SK-N-SH (cell line): ENCODE measurements around the gene OR6K3. TPM values are rescaled to one million over a fixed set of nuclear protein-coding genes. Genes with fewer than 3 reads are reported as not detected.

Experiments
- CTCF ChIA-PET: fragments of 300-600, 350-600 bp; formaldehyde crosslinking; extraction: SDS; loops from one replicate; lab custom pipeline; 2021; lab: Yijun Ruan, JAX
- POLR2A ChIA-PET: fragments of 350-600 bp; sonication (Branson Sonifier 250); formaldehyde crosslinking; extraction: SDS; loops from one replicate; lab custom pipeline; 2020; ENCODE audit warnings: antibody characterized with exemption, inconsistent platforms; lab: Yijun Ruan, JAX
- DNase-seq: peaks from one replicate; pipeline ENCODE4 v3.0.0; 2012
- H2AFZ ChIP-seq: fragments of 200-600 bp; sonication (generic); 2 replicates; pipeline ENCODE4 v1.8.1; 2016; ENCODE audit warnings: antibody characterized with exemption, mild to moderate bottlenecking, low read depth
- H3F3A ChIP-seq: fragments of 200-600 bp; sonication (generic); replicated peaks from 2 replicates; pipeline ENCODE3; 2016; ENCODE audit warnings: antibody characterized with exemption, mild to moderate bottlenecking; ENCODE audit not compliant: insufficient read depth
- H3K27ac ChIP-seq, 2 experiments: fragments of 200-500 bp in 1 of 2; fragments of 200-600 bp in 1 of 2; sonication (Bioruptor generic) in 1 of 2; sonication (generic), shearing (Covaris generic) in 1 of 2; 2 replicates each; pipeline versions ENCODE4 v1.5.1 to v1.6.1; 2014 to 2016; ENCODE audit warnings: low read depth in 2 of 2, inconsistent platforms in 1 of 2, low read length in 1 of 2, mild to moderate bottlenecking in 1 of 2, mixed read lengths in 1 of 2
- H3K27me3 ChIP-seq: fragments of 200-600 bp; sonication (generic), shearing (Covaris generic); 2 replicates; pipeline ENCODE4 v1.6.1; 2016; ENCODE audit warnings: mixed run types; ENCODE audit not compliant: insufficient read depth
- H3K36me3 ChIP-seq, 2 experiments: fragments of 200-500 bp in 1 of 2; fragments of 200-600 bp in 1 of 2; sonication (Bioruptor generic) in 1 of 2; sonication (generic) in 1 of 2; replicated peaks in 1 of 2; 2 replicates each; pipeline versions ENCODE3 to v1.5.1; 2014 to 2016; ENCODE audit warnings: low read length in 1 of 2, mild to moderate bottlenecking in 1 of 2; ENCODE audit not compliant: insufficient read depth in 2 of 2, control insufficient read depth in 1 of 2
- H3K4me1 ChIP-seq, 2 experiments: fragments of 200-500 bp in 1 of 2; fragments of 200-600 bp in 1 of 2; sonication (Bioruptor generic) in 1 of 2; sonication (generic), shearing (Covaris generic) in 1 of 2; 2 replicates each; pipeline versions ENCODE4 v1.5.1 to v1.6.1; 2014 to 2016; ENCODE audit warnings: low read depth in 1 of 2, low read length in 1 of 2, mixed run types in 1 of 2; ENCODE audit not compliant: insufficient read depth in 2 of 2, control insufficient read depth in 1 of 2
- H3K4me2 ChIP-seq: fragments of 200-600 bp; sonication (generic), shearing (Covaris generic); 2 replicates; pipeline ENCODE4 v1.6.1; 2017; ENCODE audit warnings: mixed run types
- H3K4me3 ChIP-seq, 2 experiments: fragments of 200-500 bp in 1 of 2; fragments of 200-600 bp in 1 of 2; sonication (Bioruptor generic) in 1 of 2; sonication (generic), shearing (Covaris generic) in 1 of 2; 2 replicates each; pipeline versions ENCODE4 v1.5.1 to v1.8.1; 2014 to 2016; ENCODE audit warnings: low read depth in 2 of 2, inconsistent platforms in 1 of 2, low read length in 1 of 2, mild to moderate bottlenecking in 1 of 2, mixed read lengths in 1 of 2, moderate library complexity in 1 of 2
- H3K79me2 ChIP-seq: fragments of 200-600 bp; sonication (generic); 2 replicates; pipeline ENCODE4 v1.8.1; 2017; ENCODE audit warnings: mild to moderate bottlenecking; ENCODE audit not compliant: insufficient read depth
- H3K9ac ChIP-seq: fragments of 200-600 bp; sonication (generic); 2 replicates; pipeline ENCODE4 v1.6.1; 2017; ENCODE audit warnings: mixed run types
- H3K9me2 ChIP-seq: fragments of 200-600 bp; sonication (generic); 2 replicates; pipeline ENCODE4 v1.6.1; 2017; ENCODE audit warnings: mixed run types
- H3K9me3 ChIP-seq: fragments of 200-600 bp; sonication (generic); 2 replicates; pipeline ENCODE4 v1.6.1; 2017; ENCODE audit warnings: mixed run types, mild to moderate bottlenecking, moderate library complexity
- H4K20me1 ChIP-seq: fragments of 200-600 bp; sonication (generic); 2 replicates; pipeline ENCODE4 v1.6.1; 2017; ENCODE audit warnings: mild to moderate bottlenecking, mixed run types; ENCODE audit not compliant: insufficient read depth
- FOXJ3 ChIP-seq: sonication (generic); formaldehyde crosslinking; IDR thresholded peaks from 2 replicates; pipeline ENCODE4 v1.5.1; 2020; ENCODE audit warnings: mild to moderate bottlenecking, missing genetic modification reagents
- FOXM1 ChIP-seq: IDR thresholded peaks from 2 replicates; pipeline ENCODE4 v1.4.0; 2012; ENCODE audit warnings: low read depth, mild to moderate bottlenecking
- GABPA ChIP-seq: IDR thresholded peaks from 2 replicates; pipeline ENCODE4 v1.4.0; 2012; ENCODE audit warnings: low read depth, mild to moderate bottlenecking
- IRF3 ChIP-seq: fragments of 150-350 bp; IDR thresholded peaks from 2 replicates; pipeline ENCODE4 v1.6.1; 2016; ENCODE audit warnings: mild to moderate bottlenecking, low read depth, low read length
- JUND ChIP-seq: IDR thresholded peaks from 2 replicates; pipeline ENCODE4 v1.4.0; 2012
- MXI1 ChIP-seq: IDR thresholded peaks from 2 replicates; pipeline ENCODE4 v1.6.1; 2012; ENCODE audit warnings: mild to moderate bottlenecking, low read depth, low read length, improper control_type of control experiment
- NFIC ChIP-seq: IDR thresholded peaks from 2 replicates; pipeline ENCODE4 v1.4.0; 2012; ENCODE audit warnings: borderline replicate concordance
- NRF1 ChIP-seq: IDR thresholded peaks from 2 replicates; pipeline ENCODE4 v1.6.1; 2012; ENCODE audit warnings: low read depth, mild to moderate bottlenecking, low read length
- RCOR1 ChIP-seq: fragments of 150-350 bp; IDR thresholded peaks from 2 replicates; pipeline ENCODE4 v1.6.1; 2017; ENCODE audit warnings: antibody characterized with exemption, low read length
- REST ChIP-seq: IDR thresholded peaks from 2 replicates; pipeline ENCODE4 v1.6.1; 2012; ENCODE audit warnings: mild to moderate bottlenecking, low read depth, low read length, moderate library complexity
- SIN3A ChIP-seq: IDR thresholded peaks from 2 replicates; pipeline ENCODE4 v1.6.1; 2012; ENCODE audit warnings: low read depth, mild to moderate bottlenecking, low read length, moderate library complexity, borderline replicate concordance
- TAF1 ChIP-seq: IDR thresholded peaks from 2 replicates; pipeline ENCODE4 v1.6.1; 2012; ENCODE audit warnings: low read depth, mild to moderate bottlenecking, low read length, moderate library complexity, borderline replicate concordance
- TEAD4 ChIP-seq: IDR thresholded peaks from 2 replicates; pipeline ENCODE4 v1.4.0; 2012; ENCODE audit warnings: mild to moderate bottlenecking, borderline replicate concordance; ENCODE audit not compliant: insufficient read depth
- USF1 ChIP-seq: IDR thresholded peaks from 2 replicates; pipeline ENCODE4 v1.4.0; 2012; ENCODE audit warnings: low read depth, borderline replicate concordance
- USF2 ChIP-seq: fragments of 150-350 bp; IDR thresholded peaks from 2 replicates; pipeline ENCODE4 v1.6.1; 2017; ENCODE audit warnings: antibody characterized with exemption, low read length, low read depth, borderline replicate concordance
- WGBS: methylation state at CpG from one replicate; pipeline ENCODE4 v1.1.6; 2017; ENCODE audit warnings: low lambda C conversion rate; 5-methylcytosine and 5-hydroxymethylcytosine counted together
- polyA plus RNA-seq, 3 experiments: library from polyadenylated mRNA; depleted of rRNA; stranded (reverse); fragments of >200 nt; gene quantifications; 2 replicates each; pipeline ENCODE4 v1.2.3, GENCODE V29; 2012
- TF ChIP-seq, protein P1 (sequence below): IDR thresholded peaks from 2 replicates; pipeline ENCODE4; 2012
- TF ChIP-seq, protein P2 (sequence below): fragments of 200-600 bp; sonication (generic); IDR thresholded peaks from 2 replicates; pipeline ENCODE4 v1.6.1; 2017; ENCODE audit warnings: antibody characterized with exemption, mild to moderate bottlenecking, moderate library complexity

OR6K3 gene
- polyA plus RNA-seq, 1 of the 3 experiments (the other 2 are of a cell fraction), result not detected

GRCh38 chr1:158711098-158711497 is 9.4 kb downstream of the OR6K3 start (continued):
- no peak for TF ChIP-seq FOXJ3 (CRISPR knock-in tag)
- TF ChIP-seq, all 33 proteins: peak for 0

DNA sequence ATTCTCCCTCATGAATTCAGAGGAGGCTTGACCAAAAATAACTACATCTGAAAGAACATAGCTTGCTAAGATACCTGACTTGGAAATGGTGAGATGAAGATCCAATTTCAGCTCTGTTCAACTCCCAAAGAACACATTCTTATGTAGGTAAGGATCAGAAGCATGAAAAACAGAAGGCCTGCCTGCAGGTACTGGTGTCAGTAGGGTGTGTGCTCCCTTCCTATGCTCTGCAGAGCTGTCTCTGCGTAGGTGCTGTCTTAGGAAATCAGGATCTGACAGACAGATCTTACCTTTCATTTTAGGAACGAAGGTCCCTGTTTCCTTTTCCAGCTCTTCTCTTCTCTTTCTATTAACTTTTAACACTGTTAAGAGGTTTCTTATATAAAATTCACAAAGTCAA is 14.4 kb downstream of the OR6K3 start:
- no peaks in the 10 kb centered on the region for H3K27me3 ChIP-seq
- DNase-seq, result no peak
- no peaks in the 10 kb centered on the region for H3K79me2 ChIP-seq
- no peaks in the 10 kb centered on the region for H3K36me3 ChIP-seq
- no peaks in the 10 kb centered on the region for H3K9me2 ChIP-seq
- TF ChIP-seq TAF1 (no peak), NFIC (no peak), NRF1 (no peak), IRF3 (no peak), SIN3A (no peak), MXI1 (no peak)
- TF ChIP-seq, protein P1, sequence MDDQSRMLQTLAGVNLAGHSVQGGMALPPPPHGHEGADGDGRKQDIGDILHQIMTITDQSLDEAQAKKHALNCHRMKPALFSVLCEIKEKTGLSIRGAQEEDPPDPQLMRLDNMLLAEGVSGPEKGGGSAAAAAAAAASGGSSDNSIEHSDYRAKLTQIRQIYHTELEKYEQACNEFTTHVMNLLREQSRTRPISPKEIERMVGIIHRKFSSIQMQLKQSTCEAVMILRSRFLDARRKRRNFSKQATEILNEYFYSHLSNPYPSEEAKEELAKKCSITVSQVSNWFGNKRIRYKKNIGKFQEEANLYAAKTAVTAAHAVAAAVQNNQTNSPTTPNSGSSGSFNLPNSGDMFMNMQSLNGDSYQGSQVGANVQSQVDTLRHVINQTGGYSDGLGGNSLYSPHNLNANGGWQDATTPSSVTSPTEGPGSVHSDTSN, result no peak
- TF ChIP-seq, protein P2, sequence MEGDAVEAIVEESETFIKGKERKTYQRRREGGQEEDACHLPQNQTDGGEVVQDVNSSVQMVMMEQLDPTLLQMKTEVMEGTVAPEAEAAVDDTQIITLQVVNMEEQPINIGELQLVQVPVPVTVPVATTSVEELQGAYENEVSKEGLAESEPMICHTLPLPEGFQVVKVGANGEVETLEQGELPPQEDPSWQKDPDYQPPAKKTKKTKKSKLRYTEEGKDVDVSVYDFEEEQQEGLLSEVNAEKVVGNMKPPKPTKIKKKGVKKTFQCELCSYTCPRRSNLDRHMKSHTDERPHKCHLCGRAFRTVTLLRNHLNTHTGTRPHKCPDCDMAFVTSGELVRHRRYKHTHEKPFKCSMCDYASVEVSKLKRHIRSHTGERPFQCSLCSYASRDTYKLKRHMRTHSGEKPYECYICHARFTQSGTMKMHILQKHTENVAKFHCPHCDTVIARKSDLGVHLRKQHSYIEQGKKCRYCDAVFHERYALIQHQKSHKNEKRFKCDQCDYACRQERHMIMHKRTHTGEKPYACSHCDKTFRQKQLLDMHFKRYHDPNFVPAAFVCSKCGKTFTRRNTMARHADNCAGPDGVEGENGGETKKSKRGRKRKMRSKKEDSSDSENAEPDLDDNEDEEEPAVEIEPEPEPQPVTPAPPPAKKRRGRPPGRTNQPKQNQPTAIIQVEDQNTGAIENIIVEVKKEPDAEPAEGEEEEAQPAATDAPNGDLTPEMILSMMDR, result no peak
- no peak overlapping the region for H3K9ac ChIP-seq
- ChIA-PET CTCF (no interaction called here), POLR2A (no interaction called here)
- 0% methylated on average over 2 of the region's 2 CpGs for WGBS
- no peak overlapping the region for H3K4me2 ChIP-seq
- no peak overlapping the region for H3K27ac ChIP-seq
- no peaks in the 10 kb centered on the region for H4K20me1 ChIP-seq
- H3K4me1 ChIP-seq, result no peaks in the 10 kb centered on the region
- H3K9me3 ChIP-seq, result no peaks in the 10 kb centered on the region
- H3K4me3 ChIP-seq, result no peak overlapping the region
- no peak overlapping the region for H2AFZ ChIP-seq
- H3F3A ChIP-seq, result no peaks in the 10 kb centered on the region

DNA sequence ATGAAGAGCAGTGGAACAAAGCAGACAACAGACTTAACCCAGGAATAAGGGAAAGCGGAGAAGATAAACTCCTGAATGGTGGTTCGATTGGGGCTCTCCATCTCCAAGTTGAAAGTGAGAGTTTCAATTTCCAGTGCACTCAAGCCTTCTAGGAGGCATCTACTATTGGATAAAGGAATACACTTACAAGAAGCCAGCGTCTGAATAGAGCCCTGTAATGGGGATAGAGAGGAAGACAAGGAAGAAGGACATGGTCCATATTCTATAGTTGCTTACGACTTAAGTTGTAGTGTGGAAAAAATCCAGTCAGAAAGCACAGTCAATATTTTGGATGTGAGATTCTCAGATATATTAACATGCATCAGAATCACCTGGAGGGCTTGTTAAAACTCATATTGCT is 20.0 kb downstream of the OR6K3 start, which contains the start of gene OR6K2:
Gene OR6K2, minus strand, starts transcription at position 101 of the 400 bp plus-strand sequence. Its CDS starts 0 bp downstream, at position 101.
- Histone ChIP-seq H4K20me1 (no peaks in the 10 kb centered on the region), H3K4me1 (no peaks in the 10 kb centered on the region), H3K79me2 (no peaks in the 10 kb centered on the region), H3K9me2 (no peaks in the 10 kb centered on the region), H3K9me3 (no peaks in the 10 kb centered on the region), H3K27ac (no peak within 1 kb of the TSS), H3K27me3 (no peaks in the 10 kb centered on the region), H3K4me3 (no peak within 1 kb of the TSS), H3K4me2 (no peak within 1 kb of the TSS), H2AFZ (no peak within 1 kb of the TSS), H3F3A (no peaks in the 10 kb centered on the region), H3K9ac (no peak within 1 kb of the TSS), H3K36me3 (no peaks in the 10 kb centered on the region)
- POLR2A ChIA-PET, result no interaction called here
- WGBS, result 6% methylated on average over 4 of the region's 4 CpGs
- no peak for DNase-seq
- CTCF ChIA-PET, result no interaction called here
- TF ChIP-seq JUND (no peak), RCOR1 (no peak), GABPA (no peak), FOXM1 (no peak), SIN3A (no peak), TEAD4 (no peak), NFIC (no peak), USF2 (no peak), REST (no peak), USF1 (no peak)
